Measurements from ENCODE around the gene WBP2.

DNA sequence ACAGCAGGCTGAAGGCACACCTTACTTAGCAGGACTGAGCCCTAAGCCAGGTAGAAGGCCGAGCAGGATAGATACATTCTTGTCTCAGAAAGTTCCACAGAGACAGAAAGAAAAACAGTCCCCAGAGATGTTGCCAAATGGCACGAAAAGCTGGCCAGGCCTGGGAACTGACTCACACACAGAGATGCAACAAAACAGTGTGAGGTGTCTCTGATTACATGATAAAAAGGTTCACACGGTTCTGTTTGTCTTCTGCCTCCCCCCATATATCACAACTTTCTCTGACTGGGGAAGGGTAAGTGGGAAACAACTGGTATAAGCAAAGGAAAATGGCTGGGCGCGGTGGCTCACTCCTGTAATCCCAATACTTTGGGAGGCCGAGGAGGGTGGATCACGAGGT is 1.7 kb downstream of the WBP2 start:
- TF ChIP-seq HDAC6 (IDR thresholded peaks at IDR 0.05; ENCODE audit: low read depth, low read length): no peak
- TF ChIP-seq, protein P1, sequence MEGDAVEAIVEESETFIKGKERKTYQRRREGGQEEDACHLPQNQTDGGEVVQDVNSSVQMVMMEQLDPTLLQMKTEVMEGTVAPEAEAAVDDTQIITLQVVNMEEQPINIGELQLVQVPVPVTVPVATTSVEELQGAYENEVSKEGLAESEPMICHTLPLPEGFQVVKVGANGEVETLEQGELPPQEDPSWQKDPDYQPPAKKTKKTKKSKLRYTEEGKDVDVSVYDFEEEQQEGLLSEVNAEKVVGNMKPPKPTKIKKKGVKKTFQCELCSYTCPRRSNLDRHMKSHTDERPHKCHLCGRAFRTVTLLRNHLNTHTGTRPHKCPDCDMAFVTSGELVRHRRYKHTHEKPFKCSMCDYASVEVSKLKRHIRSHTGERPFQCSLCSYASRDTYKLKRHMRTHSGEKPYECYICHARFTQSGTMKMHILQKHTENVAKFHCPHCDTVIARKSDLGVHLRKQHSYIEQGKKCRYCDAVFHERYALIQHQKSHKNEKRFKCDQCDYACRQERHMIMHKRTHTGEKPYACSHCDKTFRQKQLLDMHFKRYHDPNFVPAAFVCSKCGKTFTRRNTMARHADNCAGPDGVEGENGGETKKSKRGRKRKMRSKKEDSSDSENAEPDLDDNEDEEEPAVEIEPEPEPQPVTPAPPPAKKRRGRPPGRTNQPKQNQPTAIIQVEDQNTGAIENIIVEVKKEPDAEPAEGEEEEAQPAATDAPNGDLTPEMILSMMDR (IDR thresholded peaks at IDR 0.05; ENCODE audit: control extremely low read depth in 1 of 3, insufficient read depth in 1 of 3, low read depth in 1 of 3, low read length in 3 of 3): no peak
- no peak for TF ChIP-seq EP300 (IDR thresholded peaks at IDR 0.05; ENCODE audit: borderline replicate concordance in 1 of 2, low read depth in 2 of 2, low read length in 2 of 2)
- TF ChIP-seq POLR2AphosphoS5 (IDR thresholded peaks at IDR 0.05; ENCODE audit: low read depth, low read length): no peak
- TF ChIP-seq CHD2 (IDR thresholded peaks at IDR 0.05; ENCODE audit: low read length): no peak
- TF ChIP-seq SP2 (IDR thresholded peaks at IDR 0.05; ENCODE audit: low read length): no peak
- TF ChIP-seq SRF (IDR thresholded peaks at IDR 0.05; ENCODE audit: low read depth, low read length): no peak
- no peak for TF ChIP-seq CREB1 (IDR thresholded peaks at IDR 0.05)
- TF ChIP-seq POLR2A (IDR thresholded peaks at IDR 0.05; ENCODE audit: control extremely low read depth in 1 of 2, low read depth in 2 of 2, low read length in 2 of 2): no peak
- no peak for TF ChIP-seq SP1 (IDR thresholded peaks at IDR 0.05; ENCODE audit: low read depth, low read length)
- TF ChIP-seq GTF2F1 (IDR thresholded peaks at IDR 0.05; ENCODE audit: borderline replicate concordance, low read depth, low read length): no peak
- TF ChIP-seq EZH2 (IDR thresholded peaks at IDR 0.05; ENCODE audit: low read depth, low read length, severe bottlenecking): no peak
- no peak for TF ChIP-seq JUND (IDR thresholded peaks at IDR 0.05; ENCODE audit: low read length)
- no peak for TF ChIP-seq ZNF274 (IDR thresholded peaks at IDR 0.05; ENCODE audit: borderline replicate concordance, extremely low read depth, low read length)
